NCI-H345 treated with DMSO at 0.1 percent for 48 hours (cell line): ENCODE measurements around the gene CUL3.
"Not testable (repeated sequence)": the region's sequence is repeated elsewhere in the genome, so short reads cannot be mapped to it uniquely, and the experiment has no call there.

Source experiments
- DNase-seq: peaks from one replicate; lab custom pipeline; 2025; ENCODE audit not compliant: unreplicated experiment; lab: John Stamatoyannopoulos, UW

Gene CUL3

DNA sequence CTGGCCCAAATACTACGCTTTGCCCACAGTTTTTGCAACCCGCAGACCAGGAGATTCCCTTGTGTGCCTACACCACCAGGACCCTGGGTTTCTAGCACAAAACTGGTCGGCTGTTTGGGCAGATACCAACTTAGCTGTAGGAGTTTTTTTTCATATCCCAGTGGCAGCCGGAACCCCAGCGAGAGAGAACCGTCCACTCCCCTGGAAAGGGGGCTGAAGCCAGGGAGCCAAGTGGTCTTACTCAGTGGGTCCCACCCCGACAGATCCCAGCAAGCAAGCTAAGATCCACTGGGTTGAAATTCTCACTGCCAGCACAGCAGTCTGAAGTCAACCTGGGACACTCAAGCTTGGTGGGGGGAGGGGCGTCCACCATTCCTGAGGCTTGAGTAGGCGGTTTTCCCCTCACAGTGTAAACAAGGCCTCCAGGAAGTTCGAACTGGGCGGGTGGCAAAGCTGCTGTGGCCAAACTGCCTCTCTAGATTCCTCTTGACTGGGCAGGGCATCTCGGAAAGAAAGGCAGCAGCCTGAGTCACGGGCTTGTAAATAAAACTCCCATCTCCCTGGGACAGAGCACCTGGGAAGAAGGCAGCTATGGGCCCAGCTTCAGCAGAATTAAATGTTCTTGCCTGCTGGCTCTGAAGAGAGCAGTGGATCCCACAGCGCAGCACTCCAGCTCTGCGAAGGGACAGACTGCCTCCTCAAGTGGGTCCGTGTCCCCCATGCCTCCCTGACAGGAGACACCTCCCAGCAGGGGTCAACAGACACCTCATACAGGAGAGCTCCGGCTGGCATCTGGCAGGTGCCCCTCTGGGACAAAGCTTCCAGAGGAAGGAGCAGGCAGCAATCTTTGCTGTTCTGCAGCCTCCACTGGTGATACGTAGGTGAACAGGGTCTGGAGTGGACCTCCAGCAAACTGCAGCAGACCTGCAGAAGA is 99.8 kb downstream of the CUL3 start:
- DNase-seq = not testable (repeated sequence)

DNA sequence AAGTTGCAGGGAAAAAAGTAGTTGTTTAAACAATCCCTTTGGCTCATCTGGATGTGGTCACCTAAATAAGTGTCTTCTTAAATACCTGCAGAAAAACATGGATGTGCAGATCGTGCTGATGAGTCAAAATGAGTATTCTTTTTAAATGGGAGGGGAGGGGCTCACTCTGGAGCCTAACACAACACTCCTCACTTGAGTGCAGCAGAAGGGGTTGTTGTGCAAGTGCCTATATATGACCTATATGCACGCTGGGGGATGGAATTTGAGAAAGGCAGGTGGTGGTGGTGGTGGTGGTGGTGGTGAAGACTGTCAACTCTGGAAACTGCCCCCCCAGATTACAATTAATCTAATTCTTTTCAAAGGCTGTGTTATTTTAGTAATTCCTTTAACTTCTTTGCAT is 105.3 kb downstream of the CUL3 start:
- DNase-seq = no peak

DNA sequence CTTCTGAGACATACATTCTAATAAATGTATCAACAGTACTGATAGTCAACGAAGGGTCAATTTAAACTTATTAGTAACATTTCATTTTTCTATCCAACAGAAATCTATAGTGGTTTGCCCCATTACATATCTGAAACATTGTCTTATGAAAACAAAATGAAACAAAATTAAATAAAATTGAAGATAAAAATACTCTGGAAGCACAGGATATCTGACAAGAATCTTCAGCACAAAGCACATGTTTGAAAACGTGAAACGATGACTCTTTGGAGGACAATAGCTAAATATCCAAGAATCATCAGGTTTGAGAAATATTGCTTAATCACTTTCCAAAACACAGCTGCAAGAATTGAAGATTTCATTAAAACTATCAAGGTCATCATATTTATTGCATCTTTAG is 112.3 kb downstream of the CUL3 start:
- no peak for DNase-seq

- DNase-seq = no peak
Observed at GRCh38 chr2:224472137-224472536, 113.0 kb downstream of the CUL3 start.

DNA sequence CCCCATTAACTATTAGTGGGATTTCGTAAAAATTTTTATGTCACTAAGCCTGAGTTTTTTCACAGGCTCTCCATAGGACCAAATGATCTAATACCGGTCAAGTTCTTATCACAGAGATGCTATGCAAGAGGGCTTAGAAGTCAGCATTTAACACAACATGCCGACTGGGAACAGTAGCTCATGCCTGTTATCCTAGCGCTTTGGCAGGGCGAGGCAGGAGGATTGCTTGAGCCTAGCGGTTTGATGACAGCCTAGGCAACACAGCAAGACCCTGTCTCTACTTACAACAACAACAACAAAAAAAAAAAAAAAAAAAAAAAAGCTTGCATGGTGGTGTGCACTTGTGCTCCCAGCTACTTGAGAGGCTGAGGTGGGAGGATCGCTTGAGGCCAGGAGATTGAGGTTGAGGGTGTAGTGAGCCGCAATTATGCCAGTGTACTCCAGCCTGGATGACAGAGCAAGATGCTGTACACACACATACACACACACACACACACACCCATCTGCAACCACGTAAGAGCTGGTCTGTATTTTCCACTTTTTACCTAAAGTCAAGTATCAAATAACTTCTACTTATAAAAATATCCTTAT is 115.7 kb downstream of the CUL3 start:
- no peak for DNase-seq

GRCh38 chr2:224466304-224466895 is 118.8 kb downstream of the CUL3 start:
- DNase-seq = no peak

- no peak for DNase-seq
Observed at GRCh38 chr2:224461391-224461790, 123.8 kb downstream of the CUL3 start.

GRCh38 chr2:224457408-224458096 is 127.6 kb downstream of the CUL3 start:
- no peak for DNase-seq

DNA sequence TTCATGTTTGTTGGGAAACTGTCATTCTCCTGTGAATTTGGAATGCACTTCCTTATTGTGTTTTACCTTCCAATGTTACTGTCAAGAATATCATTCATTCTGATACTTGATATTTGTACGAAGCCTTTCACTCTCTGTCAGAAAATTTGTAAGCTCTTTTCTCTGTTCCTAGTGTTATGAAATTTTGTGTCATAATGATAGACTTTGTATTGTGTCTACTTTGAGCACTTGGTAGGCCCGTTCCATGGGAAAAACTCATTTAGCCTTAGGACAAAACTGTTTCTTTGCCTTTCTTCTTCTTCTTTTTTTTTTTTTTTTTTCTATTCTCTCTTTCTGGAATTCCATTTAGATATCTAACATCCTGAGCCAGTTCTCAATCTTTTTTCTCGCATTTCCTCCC is 131.3 kb downstream of the CUL3 start:
- no peak for DNase-seq

GRCh38 chr2:224449212-224450147 is 135.7 kb downstream of the CUL3 start:
- DNase-seq = no peak

- no peak for DNase-seq
Observed at GRCh38 chr2:224448236-224448635, 136.9 kb downstream of the CUL3 start.

- no peak for DNase-seq
Observed at GRCh38 chr2:224444783-224445182, 140.4 kb downstream of the CUL3 start.

DNA sequence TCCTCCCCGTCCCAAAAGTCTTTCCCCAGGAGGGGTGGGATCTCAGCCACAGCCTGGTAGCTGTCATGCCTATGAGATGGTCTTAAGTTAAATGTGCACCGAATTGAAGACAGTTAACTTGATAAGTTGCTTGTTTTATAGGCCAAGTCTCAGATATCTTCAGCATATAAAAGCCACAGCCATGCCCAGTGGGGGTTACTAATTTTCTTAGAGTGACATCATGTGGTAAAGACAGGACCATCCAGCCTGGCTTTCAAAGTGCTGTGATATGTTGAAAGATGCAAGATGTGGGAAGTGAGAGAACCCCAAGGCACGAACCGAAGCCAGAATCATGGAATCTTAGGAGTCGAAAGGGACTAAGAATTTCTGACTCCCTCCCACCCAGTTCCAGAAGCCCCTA is 141.1 kb downstream of the CUL3 start:
- DNase-seq = no peak

DNA sequence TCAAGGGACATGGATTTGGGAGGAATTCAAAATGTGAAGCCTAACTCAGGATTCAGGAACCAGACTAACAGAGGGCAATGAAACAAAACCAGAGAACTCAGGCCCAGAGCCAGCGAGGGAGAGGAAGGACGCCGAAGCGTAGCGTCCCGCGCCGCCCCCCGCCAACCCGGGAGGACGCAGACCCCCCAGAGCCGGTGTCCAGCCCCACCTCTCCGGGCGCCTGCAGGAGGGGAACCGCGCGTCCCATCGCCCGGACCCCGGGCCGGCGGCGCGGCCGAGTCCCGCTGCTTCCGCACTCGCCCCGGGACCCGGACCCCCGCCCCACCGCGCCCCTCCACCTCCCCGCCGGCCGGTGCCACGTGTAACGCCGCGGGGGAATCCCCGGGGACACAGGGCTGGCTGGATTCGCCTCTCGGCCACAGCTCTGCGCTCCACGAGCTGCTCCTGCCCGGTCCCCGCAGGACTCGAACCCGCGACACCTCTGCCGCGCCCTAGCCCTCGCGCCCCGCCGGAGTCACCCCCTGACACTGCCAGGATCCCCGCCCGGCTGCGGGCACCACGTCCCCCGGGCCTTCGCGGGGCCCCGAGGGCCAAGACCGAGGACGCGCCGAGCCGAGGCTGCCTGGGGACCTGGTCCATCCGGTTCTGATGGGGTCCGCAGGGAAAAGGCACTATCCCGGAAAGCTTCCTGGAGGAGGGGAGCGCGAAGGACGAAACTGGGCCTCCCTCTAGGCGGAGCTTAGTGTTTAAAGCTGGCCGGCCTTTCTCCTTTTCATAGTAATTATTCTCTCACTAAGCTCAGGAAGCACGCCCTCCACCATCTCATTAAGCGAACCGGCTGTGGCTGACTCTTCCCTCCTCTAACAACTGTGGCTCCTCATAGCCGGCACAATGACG is 142.8 kb downstream of the CUL3 start:
- DNase-seq = no peak

GRCh38 chr2:224440988-224441387 is 144.2 kb downstream of the CUL3 start:
- DNase-seq = no peak

- DNase-seq = no peak
Observed at GRCh38 chr2:224438726-224439125, 146.4 kb downstream of the CUL3 start.

GRCh38 chr2:224436634-224437033 is 148.5 kb downstream of the CUL3 start:
- DNase-seq = no peak

DNA sequence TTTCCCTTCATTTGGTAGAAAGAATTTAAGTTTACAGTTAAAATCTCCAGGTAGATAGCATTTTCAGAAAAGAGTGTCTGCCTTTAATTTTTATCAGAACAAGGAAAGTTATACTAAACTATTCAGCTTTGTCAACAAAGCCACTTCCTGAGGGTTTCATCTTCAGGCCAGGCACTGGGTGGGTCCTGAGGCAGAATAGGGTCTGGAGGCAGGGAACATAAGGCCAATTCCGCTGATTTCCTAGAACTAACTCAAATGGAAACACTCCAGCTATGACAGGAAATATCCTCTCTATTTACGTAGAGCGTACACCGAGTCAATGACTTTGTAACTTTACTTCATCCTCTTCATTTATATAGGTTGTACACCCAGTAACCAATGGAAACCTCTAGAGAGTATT is 150.5 kb downstream of the CUL3 start:
- no peak for DNase-seq

DNA sequence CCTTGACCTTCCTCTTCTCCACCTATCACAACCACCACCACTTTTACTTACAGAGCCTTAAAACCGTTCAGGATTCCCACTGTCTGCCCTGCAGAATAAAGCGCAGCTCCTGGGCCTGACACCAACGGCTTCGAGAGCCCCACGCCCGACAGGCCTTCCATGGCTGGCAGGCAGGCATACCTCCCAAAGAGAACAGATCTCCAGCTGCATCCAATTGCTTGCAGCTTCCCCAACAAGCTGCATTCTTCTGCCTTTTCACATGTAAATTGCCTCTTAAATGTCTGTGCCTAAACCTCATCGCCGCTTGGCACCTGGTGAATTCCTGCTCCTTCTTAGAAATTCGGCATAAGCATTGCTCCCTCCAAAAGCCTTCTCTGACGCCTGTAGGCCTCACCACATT is 151.7 kb downstream of the CUL3 start:
- DNase-seq = no peak
